ENCODE results near the gene SERPINI2.

GRCh38 chr3:167450675-167451074 lies 23.2 kb downstream of the SERPINI2 start:
- no peak for TF ChIP-seq CTCF (IDR thresholded peaks at IDR 0.05; ENCODE audit: low read depth, low read length, poor library complexity, severe bottlenecking)
- no peak for TF ChIP-seq EZH2phosphoT487 (IDR thresholded peaks at IDR 0.05; ENCODE audit: borderline replicate concordance, low read length)

All from DOHH2 (cell line).